Measurements from ENCODE around the gene SH3RF3. TPM values are rescaled to one million over a fixed set of nuclear protein-coding genes. Genes with fewer than 3 reads are reported as not detected.
A peak's percentile ranks its signal among the peaks of the same experiment; 100 is the strongest.

Gene SH3RF3
- polyA plus RNA-seq, 1 of the 3 experiments (the other 2 are of a cell fraction), result 1.9 TPM

DNA sequence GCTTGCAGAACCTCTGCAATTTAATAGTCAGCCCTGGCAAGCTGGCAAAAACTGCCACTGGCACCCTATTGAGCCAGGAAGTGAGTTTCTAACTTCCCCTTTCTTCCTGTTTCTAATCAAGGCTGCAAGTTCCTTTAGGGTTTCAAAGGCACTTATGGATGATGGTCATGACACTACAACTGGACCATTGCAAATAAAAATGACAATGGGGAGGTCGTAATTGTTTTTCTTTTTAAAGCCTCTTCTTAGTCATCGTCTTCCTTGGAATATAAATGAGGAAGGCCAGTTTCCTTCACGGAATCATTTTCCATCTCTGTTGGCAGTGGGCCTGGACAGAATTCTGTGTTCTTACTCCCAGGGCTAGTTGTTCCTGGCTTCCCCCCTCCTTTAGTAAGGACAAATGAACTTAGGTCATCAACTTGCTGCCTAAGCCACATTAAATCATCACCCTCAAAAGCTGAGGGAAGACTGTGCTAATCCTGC, 35.8 kb downstream of the SH3RF3 start (continued):
- TF ChIP-seq CTCF (IDR thresholded peaks at IDR 0.05) (no peak), TEAD4 (IDR thresholded peaks at IDR 0.05; ENCODE audit: borderline replicate concordance, insufficient read depth) (peak; percentile 74; the same call in 1 of the 2 replicates), IRF3 (IDR thresholded peaks at IDR 0.05; ENCODE audit: low read depth, low read length) (no peak), SMC3 (IDR thresholded peaks at IDR 0.05; ENCODE audit: low read depth, low read length) (no peak), ELF1 (IDR thresholded peaks at IDR 0.05) (peak; percentile 56; the same call in 1 of the 2 replicates), FOXM1 (IDR thresholded peaks at IDR 0.05; ENCODE audit: low read depth) (peak; percentile 54; the same call in 1 of the 2 replicates), RAD21 (IDR thresholded peaks at IDR 0.05; ENCODE audit: low read length) (no peak), TAF1 (IDR thresholded peaks at IDR 0.05; ENCODE audit: borderline replicate concordance, low read depth, low read length) (no peak), FOXJ3 (CRISPR knock-in tag; IDR thresholded peaks at IDR 0.05) (no peak), FOSL2 (IDR thresholded peaks at IDR 0.05; ENCODE audit: borderline replicate concordance, low read depth) (peak; percentile 66), CHD2 (IDR thresholded peaks at IDR 0.05; ENCODE audit: low read length, partially characterized antibody) (no peak), TCF12 (IDR thresholded peaks at IDR 0.05) (peak; percentile 84), USF1 (IDR thresholded peaks at IDR 0.05; ENCODE audit: borderline replicate concordance, low read depth) (0 out of 2 replicates have a peak, but pooled peaks have one; percentile 13), YY1 (IDR thresholded peaks at IDR 0.05; ENCODE audit: low read depth) (no peak), POLR2AphosphoS5 (IDR thresholded peaks at IDR 0.05; ENCODE audit: low read depth, low read length) (no peak)

- Histone ChIP-seq H3K9me3 (no peaks in the 10 kb centered on the region), H3K9ac (no peak overlapping the region; the same call in 1 of the 2 replicates), H3K4me3 (ENCODE audit: low read depth in 2 of 2, low read length in 1 of 2) (no peak overlapping the region; a peak in 1 of 4 replicates), H3F3A (replicated peaks; ENCODE audit: insufficient read depth) (peaks cover 45% of the 10 kb centered on the region), H4K20me1 (ENCODE audit: insufficient read depth) (no peaks in the 10 kb centered on the region), H3K36me3 (replicated peaks in 1 of 2; ENCODE audit: control insufficient read depth in 1 of 2, insufficient read depth in 2 of 2, low read length in 1 of 2) (no peaks in the 10 kb centered on the region), H3K4me2 (peak overlapping the region; percentile 57), H3K79me2 (ENCODE audit: insufficient read depth) (peaks cover 57% of the 10 kb centered on the region), H2AFZ (ENCODE audit: low read depth) (no peak overlapping the region), H3K9me2 (no peaks in the 10 kb centered on the region), H3K27me3 (ENCODE audit: insufficient read depth) (no peaks in the 10 kb centered on the region), H3K27ac (ENCODE audit: low read depth in 2 of 2, low read length in 1 of 2) (peak overlapping the region; percentile 54 to 90; a peak in 3 of 4 replicates), H3K4me1 (ENCODE audit: control insufficient read depth in 1 of 2, insufficient read depth in 2 of 2, low read depth in 1 of 2, low read length in 1 of 2) (peaks cover 25 to 36% of the 10 kb centered on the region in 2 experiments)
- 75% methylated on average over 2 of the region's 2 CpGs for WGBS (ENCODE audit: low lambda C conversion rate)
- no peak for TF ChIP-seq FOSL2 (IDR thresholded peaks at IDR 0.05; ENCODE audit: borderline replicate concordance, low read depth)
- TF ChIP-seq CHD2 (IDR thresholded peaks at IDR 0.05; ENCODE audit: low read length, partially characterized antibody), result no peak
- TF ChIP-seq NRF1 (IDR thresholded peaks at IDR 0.05; ENCODE audit: low read depth, low read length), result no peak
- TF ChIP-seq GATA2 (CRISPR knock-in tag; IDR thresholded peaks at IDR 0.05), result no peak
- TF ChIP-seq JUND (IDR thresholded peaks at IDR 0.05), result no peak
- no peak for TF ChIP-seq MXI1 (IDR thresholded peaks at IDR 0.05; ENCODE audit: low read depth, low read length)
- TF ChIP-seq TCF12 (IDR thresholded peaks at IDR 0.05), result no peak
- no peak for TF ChIP-seq RCOR1 (IDR thresholded peaks at IDR 0.05; ENCODE audit: low read length)
- TF ChIP-seq ELF1 (IDR thresholded peaks at IDR 0.05), result no peak
- TF ChIP-seq RFX5 (IDR thresholded peaks at IDR 0.05; ENCODE audit: low read length), result no peak
- TF ChIP-seq TAF1 (IDR thresholded peaks at IDR 0.05; ENCODE audit: borderline replicate concordance, low read depth, low read length), result no peak
- TF ChIP-seq IRF3 (IDR thresholded peaks at IDR 0.05; ENCODE audit: low read depth, low read length), result no peak
- no peak for TF ChIP-seq EP300 (IDR thresholded peaks at IDR 0.05; ENCODE audit: borderline replicate concordance in 1 of 2, low read depth in 1 of 2, low read length in 1 of 2)
- no peak for TF ChIP-seq GABPA (IDR thresholded peaks at IDR 0.05; ENCODE audit: low read depth)
- TF ChIP-seq, protein P1, sequence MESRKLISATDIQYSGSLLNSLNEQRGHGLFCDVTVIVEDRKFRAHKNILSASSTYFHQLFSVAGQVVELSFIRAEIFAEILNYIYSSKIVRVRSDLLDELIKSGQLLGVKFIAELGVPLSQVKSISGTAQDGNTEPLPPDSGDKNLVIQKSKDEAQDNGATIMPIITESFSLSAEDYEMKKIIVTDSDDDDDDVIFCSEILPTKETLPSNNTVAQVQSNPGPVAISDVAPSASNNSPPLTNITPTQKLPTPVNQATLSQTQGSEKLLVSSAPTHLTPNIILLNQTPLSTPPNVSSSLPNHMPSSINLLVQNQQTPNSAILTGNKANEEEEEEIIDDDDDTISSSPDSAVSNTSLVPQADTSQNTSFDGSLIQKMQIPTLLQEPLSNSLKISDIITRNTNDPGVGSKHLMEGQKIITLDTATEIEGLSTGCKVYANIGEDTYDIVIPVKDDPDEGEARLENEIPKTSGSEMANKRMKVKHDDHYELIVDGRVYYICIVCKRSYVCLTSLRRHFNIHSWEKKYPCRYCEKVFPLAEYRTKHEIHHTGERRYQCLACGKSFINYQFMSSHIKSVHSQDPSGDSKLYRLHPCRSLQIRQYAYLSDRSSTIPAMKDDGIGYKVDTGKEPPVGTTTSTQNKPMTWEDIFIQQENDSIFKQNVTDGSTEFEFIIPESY (IDR thresholded peaks at IDR 0.05; ENCODE audit: borderline replicate concordance, low read depth), result no peak
- ChIA-PET POLR2A (no interaction called here), CTCF (no interaction called here)
- no peak for DNase-seq
These were observed 37.8 kb downstream of the SH3RF3 start for GRCh38 chr2:109166811-109167210.

Data from SK-N-SH (cell line).